Neural cell (in vitro differentiated cells): Measurements from ENCODE around the gene NEK5.

Experiments used
- EP300 ChIP-seq: fragments of 450-650 bp; conservative IDR thresholded peaks from 2 replicates; pipeline ENCODE4 v1.6.1; 2014; ENCODE audit warnings: antibody characterized with exemption, mild to moderate bottlenecking, moderate library complexity; ENCODE audit not compliant: poor library complexity, severe bottlenecking
- SMC3 ChIP-seq: fragments of 450-650 bp; conservative IDR thresholded peaks from 2 replicates; pipeline ENCODE4 v1.6.1; 2014; ENCODE audit warnings: antibody characterized with exemption, mild to moderate bottlenecking, moderate library complexity; ENCODE audit not compliant: poor library complexity
- TF ChIP-seq, protein P1 (sequence below): fragments of 450-650 bp; IDR thresholded peaks from 2 replicates; pipeline ENCODE4 v1.5.1; 2014; ENCODE audit warnings: antibody characterized with exemption, mild to moderate bottlenecking, moderate library complexity; ENCODE audit not compliant: poor library complexity, severe bottlenecking

DNA sequence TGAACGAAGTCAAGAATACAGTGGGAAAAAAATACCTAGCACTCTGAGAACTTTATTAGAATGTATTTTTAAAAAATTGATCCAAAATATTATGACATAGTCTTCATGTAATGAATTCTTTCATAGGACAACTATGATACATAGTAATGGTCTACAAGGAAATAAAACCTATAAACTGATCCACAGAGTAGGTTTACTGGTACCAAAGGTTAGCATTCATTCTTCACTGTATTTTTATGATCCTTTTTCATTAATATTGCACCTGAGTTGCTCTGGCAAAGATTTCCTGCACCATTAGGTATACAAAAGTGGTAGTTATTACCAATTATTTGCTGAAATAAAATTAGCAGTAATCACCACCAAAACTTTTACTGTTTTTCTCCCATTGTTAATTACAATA is 26.3 kb upstream of the NEK5 start:
- TF ChIP-seq SMC3 (no peak), EP300 (no peak)
- TF ChIP-seq, protein P1, sequence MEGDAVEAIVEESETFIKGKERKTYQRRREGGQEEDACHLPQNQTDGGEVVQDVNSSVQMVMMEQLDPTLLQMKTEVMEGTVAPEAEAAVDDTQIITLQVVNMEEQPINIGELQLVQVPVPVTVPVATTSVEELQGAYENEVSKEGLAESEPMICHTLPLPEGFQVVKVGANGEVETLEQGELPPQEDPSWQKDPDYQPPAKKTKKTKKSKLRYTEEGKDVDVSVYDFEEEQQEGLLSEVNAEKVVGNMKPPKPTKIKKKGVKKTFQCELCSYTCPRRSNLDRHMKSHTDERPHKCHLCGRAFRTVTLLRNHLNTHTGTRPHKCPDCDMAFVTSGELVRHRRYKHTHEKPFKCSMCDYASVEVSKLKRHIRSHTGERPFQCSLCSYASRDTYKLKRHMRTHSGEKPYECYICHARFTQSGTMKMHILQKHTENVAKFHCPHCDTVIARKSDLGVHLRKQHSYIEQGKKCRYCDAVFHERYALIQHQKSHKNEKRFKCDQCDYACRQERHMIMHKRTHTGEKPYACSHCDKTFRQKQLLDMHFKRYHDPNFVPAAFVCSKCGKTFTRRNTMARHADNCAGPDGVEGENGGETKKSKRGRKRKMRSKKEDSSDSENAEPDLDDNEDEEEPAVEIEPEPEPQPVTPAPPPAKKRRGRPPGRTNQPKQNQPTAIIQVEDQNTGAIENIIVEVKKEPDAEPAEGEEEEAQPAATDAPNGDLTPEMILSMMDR, result no peak
